K562 (cell line): ENCODE data around the gene TTC33.

Source experiments
- AFF4 ChIP-seq: sonication (generic); formaldehyde crosslinking; IDR thresholded peaks from 2 replicates; pipeline ENCODE4 v1.8.0; 2023; ENCODE audit warnings: mild to moderate bottlenecking, missing genetic modification reagents
- BRCA1 ChIP-seq, 2 experiments: fragments of 450-650 bp in 1 of 2; sonication (generic) in 1 of 2; formaldehyde crosslinking in 1 of 2; IDR thresholded peaks; 2 replicates each; pipeline versions ENCODE4 v1.5.0 to v1.6.1; 2017 to 2020; ENCODE audit warnings: mild to moderate bottlenecking in 1 of 2, missing genetic modification reagents in 1 of 2
- FOXM1 ChIP-seq, 2 experiments: fragments of 450-650 bp in 1 of 2; sonication (generic) in 1 of 2; formaldehyde crosslinking in 1 of 2; IDR thresholded peaks; 2 replicates each; pipeline versions ENCODE4 v1.6.1 to v1.9.0; 2017 to 2022; ENCODE audit warnings: low read depth in 2 of 2, mild to moderate bottlenecking in 2 of 2, missing genetic modification reagents in 1 of 2, moderate library complexity in 1 of 2
- HDGF ChIP-seq: fragments of 450-650 bp; IDR thresholded peaks from 2 replicates; pipeline ENCODE4 v1.6.1; 2016
- POLR2A ChIP-seq: fragments of 450-650 bp; conservative IDR thresholded peaks from 2 replicates; pipeline ENCODE4 v1.6.1; 2016
- POLR2AphosphoS5 ChIP-seq: IDR thresholded peaks from 2 replicates; pipeline ENCODE4 v1.6.1; 2011; ENCODE audit warnings: mild to moderate bottlenecking, low read depth, low read length, moderate library complexity; ENCODE audit not compliant: control insufficient read depth, insufficient read depth
- RFX5 ChIP-seq: IDR thresholded peaks from 2 replicates; pipeline ENCODE4 v1.6.1; 2011; ENCODE audit warnings: low read depth, mild to moderate bottlenecking, improper control_type of control experiment, low read length
- SMAD4 ChIP-seq: fragments of 250-450 bp; sonication (Bioruptor Pico); conservative IDR thresholded peaks from 2 replicates; pipeline ENCODE4 v1.8.0; 2021; ENCODE audit warnings: inconsistent platforms, mild to moderate bottlenecking, moderate library complexity
- ZC3H11A ChIP-seq: IDR thresholded peaks from 2 replicates; pipeline ENCODE4 v1.6.1; 2012; ENCODE audit warnings: low read depth, low read length, improper control_type of control experiment
- ZNF274 ChIP-seq: IDR thresholded peaks from 2 replicates; pipeline ENCODE4 v1.6.1; 2011; ENCODE audit warnings: low read depth, mild to moderate bottlenecking, low read length, moderate library complexity, borderline replicate concordance
- ZNF311 ChIP-seq: fragments of 250-450 bp; sonication (Bioruptor Pico); IDR thresholded peaks from 2 replicates; pipeline ENCODE4 v1.4.0; 2020; ENCODE audit warnings: mild to moderate bottlenecking, moderate library complexity
- ZNF764 ChIP-seq: fragments of 250-450 bp; sonication (Bioruptor Pico); IDR thresholded peaks from 2 replicates; pipeline ENCODE4 v1.4.0; 2020; ENCODE audit warnings: low read depth, mild to moderate bottlenecking, moderate library complexity
- TF ChIP-seq, protein P1 (sequence below), 3 experiments: IDR thresholded peaks in 2 of 3; conservative IDR thresholded peaks in 1 of 3; 2 replicates each; pipeline ENCODE4 v1.5.1; 2011 to 2012; ENCODE audit warnings: low read length in 3 of 3, mild to moderate bottlenecking in 3 of 3, control low read depth in 2 of 3, improper control_type of control experiment in 1 of 3, inconsistent platforms in 1 of 3, low read depth in 1 of 3, mixed read lengths in 1 of 3, moderate library complexity in 1 of 3; ENCODE audit not compliant: insufficient read depth in 2 of 3
- TF ChIP-seq, protein P2 (sequence below): sonication (generic); formaldehyde crosslinking; IDR thresholded peaks from 2 replicates; pipeline ENCODE4 v1.8.1; 2023; ENCODE audit warnings: mild to moderate bottlenecking, missing genetic modification reagents

DNA sequence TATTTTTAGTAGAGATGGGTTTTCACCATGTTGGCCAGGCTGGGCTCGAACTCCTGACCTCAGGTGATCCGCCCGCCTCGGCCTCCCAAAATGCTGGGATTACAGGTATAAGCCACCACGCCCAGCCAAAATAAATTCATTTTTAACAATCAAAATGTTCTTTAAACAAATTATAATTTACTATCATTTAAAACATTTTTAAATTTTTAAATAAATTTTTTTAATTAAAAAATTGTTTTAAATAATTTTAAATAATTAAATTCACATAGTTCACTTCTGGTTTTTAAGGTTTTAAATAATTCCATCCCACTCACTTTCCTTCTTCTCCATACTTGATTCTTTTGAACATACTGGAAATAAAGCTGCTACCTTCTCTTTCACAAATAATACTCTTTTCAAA, 15.0 kb upstream of the TTC33 start:
- TF ChIP-seq, protein P1, sequence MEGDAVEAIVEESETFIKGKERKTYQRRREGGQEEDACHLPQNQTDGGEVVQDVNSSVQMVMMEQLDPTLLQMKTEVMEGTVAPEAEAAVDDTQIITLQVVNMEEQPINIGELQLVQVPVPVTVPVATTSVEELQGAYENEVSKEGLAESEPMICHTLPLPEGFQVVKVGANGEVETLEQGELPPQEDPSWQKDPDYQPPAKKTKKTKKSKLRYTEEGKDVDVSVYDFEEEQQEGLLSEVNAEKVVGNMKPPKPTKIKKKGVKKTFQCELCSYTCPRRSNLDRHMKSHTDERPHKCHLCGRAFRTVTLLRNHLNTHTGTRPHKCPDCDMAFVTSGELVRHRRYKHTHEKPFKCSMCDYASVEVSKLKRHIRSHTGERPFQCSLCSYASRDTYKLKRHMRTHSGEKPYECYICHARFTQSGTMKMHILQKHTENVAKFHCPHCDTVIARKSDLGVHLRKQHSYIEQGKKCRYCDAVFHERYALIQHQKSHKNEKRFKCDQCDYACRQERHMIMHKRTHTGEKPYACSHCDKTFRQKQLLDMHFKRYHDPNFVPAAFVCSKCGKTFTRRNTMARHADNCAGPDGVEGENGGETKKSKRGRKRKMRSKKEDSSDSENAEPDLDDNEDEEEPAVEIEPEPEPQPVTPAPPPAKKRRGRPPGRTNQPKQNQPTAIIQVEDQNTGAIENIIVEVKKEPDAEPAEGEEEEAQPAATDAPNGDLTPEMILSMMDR (IDR thresholded peaks at IDR 0.05 in 2 of 3, conservative IDR thresholded peaks at IDR 0.05 in 1 of 3; ENCODE audit: insufficient read depth in 2 of 3, low read depth in 1 of 3, low read length in 3 of 3) = no peak
- TF ChIP-seq POLR2A (no peak), AFF4 (CRISPR knock-in tag) (no peak), SMAD4 (no peak), ZNF311 (CRISPR knock-in tag) (no peak), RFX5 (no peak), ZNF764 (no peak), ZC3H11A (no peak), FOXM1 (IDR thresholded peaks at IDR 0.05; ENCODE audit: low read depth) (no peak), FOXM1 (CRISPR knock-in tag; IDR thresholded peaks at IDR 0.05; ENCODE audit: low read depth) (no peak), BRCA1 (IDR thresholded peaks at IDR 0.05) (no peak), BRCA1 (CRISPR knock-in tag; IDR thresholded peaks at IDR 0.05) (no peak), ZNF274 (no peak), HDGF (no peak), POLR2AphosphoS5 (no peak)
- TF ChIP-seq, protein P2, sequence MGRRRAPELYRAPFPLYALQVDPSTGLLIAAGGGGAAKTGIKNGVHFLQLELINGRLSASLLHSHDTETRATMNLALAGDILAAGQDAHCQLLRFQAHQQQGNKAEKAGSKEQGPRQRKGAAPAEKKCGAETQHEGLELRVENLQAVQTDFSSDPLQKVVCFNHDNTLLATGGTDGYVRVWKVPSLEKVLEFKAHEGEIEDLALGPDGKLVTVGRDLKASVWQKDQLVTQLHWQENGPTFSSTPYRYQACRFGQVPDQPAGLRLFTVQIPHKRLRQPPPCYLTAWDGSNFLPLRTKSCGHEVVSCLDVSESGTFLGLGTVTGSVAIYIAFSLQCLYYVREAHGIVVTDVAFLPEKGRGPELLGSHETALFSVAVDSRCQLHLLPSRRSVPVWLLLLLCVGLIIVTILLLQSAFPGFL (CRISPR knock-in tag) = no peak
